HCT116 (cell line): ENCODE data around the gene HEATR5B. TPM values are rescaled to one million over a fixed set of nuclear protein-coding genes. Genes with fewer than 3 reads are reported as not detected.

ENCODE experiments used
- ATAC-seq: fragments of 200-7000 bp; cut with Tn5 transposase; 2 replicates; pipeline ENCODE4 v1.9.1; 2020; ENCODE audit warnings: mild to moderate bottlenecking, moderate library complexity
- BruUV-seq: library from RNA; stranded (reverse); fragments of 400-500 nt; replicated peaks from 2 replicates; lab custom pipeline; 2021; lab: Mats Ljungman, UMichigan
- CTCF ChIA-PET: fragments of 300-600 bp; sonication (Branson Sonifier 250); formaldehyde crosslinking; loops from one replicate; lab custom pipeline; 2021; ENCODE audit warnings: antibody characterized with exemption; lab: Charles Lee
- POLR2A ChIA-PET: fragments of 300-600, 350-600 bp; sonication (Branson Sonifier 250); formaldehyde crosslinking; loops from one replicate; lab custom pipeline; 2021; ENCODE audit warnings: antibody characterized with exemption; lab: Charles Lee
- RAD21 ChIA-PET, 2 experiments: fragments of 300-600 bp; sonication (Branson Sonifier 250); formaldehyde crosslinking; loops; one replicate each; lab custom pipeline; 2023; ENCODE audit warnings: low total read pairs in 2 of 2; ENCODE audit not compliant: uncharacterized antibody in 2 of 2, unreplicated experiment in 2 of 2, low non-redundant PET in 1 of 2; lab: Charles Lee
- DNase-seq: peaks from one replicate; pipeline ENCODE4 v3.0.0-alpha.2; 2010; ENCODE audit warnings: low read depth, low spot score
- H2AFZ ChIP-seq: fragments of 200-600 bp; shearing (Covaris generic), sonication (generic); 2 replicates; pipeline ENCODE4 v1.6.1; 2017; ENCODE audit warnings: low read depth, mixed run types, mixed read lengths, antibody characterized with exemption, low read length; ENCODE audit not compliant: poor library complexity, severe bottlenecking
- H3K27ac ChIP-seq: 2 replicates; pipeline ENCODE4 v1.5.1; 2012; ENCODE audit warnings: low read depth, low read length
- H3K27me3 ChIP-seq: fragments of 200-600 bp; sonication (generic); 2 replicates; pipeline ENCODE4 v1.6.1; 2016; ENCODE audit warnings: mixed run types, low read length, mixed read lengths; ENCODE audit not compliant: insufficient read depth
- H3K36me3 ChIP-seq, 2 experiments: fragments of 200-500 bp in 1 of 2; fragments of 200-600 bp in 1 of 2; sonication (Bioruptor generic) in 1 of 2; sonication (generic) in 1 of 2; 2 replicates each; pipeline versions ENCODE4 v1.5.1 to v1.6.1; 2014 to 2016; ENCODE audit warnings: low read length in 2 of 2, inconsistent platforms in 1 of 2, mixed read lengths in 1 of 2, mixed run types in 1 of 2; ENCODE audit not compliant: insufficient read depth in 2 of 2, control insufficient read depth in 1 of 2
- H3K4me1 ChIP-seq, 2 experiments: fragments of 200-600 bp in 1 of 2; sonication (generic) in 1 of 2; 2 replicates each; pipeline versions ENCODE4 v1.5.1 to v1.6.1; 2012 to 2017; ENCODE audit warnings: low read length in 2 of 2, inconsistent platforms in 1 of 2, mild to moderate bottlenecking in 1 of 2, mixed read lengths in 1 of 2, mixed run types in 1 of 2, moderate library complexity in 1 of 2; ENCODE audit not compliant: insufficient read depth in 2 of 2, control insufficient read depth in 1 of 2
- H3K4me2 ChIP-seq: fragments of 200-600 bp; sonication (generic); 2 replicates; pipeline ENCODE4 v1.6.1; 2017; ENCODE audit warnings: mixed run types, low read length, mixed read lengths
- H3K4me3 ChIP-seq, 2 experiments: fragments of 200-600 bp in 1 of 2; sonication (generic) in 1 of 2; replicated peaks in 1 of 2; 2 replicates each; pipeline ENCODE4 v1.5.1; 2011 to 2016; ENCODE audit warnings: low read length in 2 of 2, control low read depth in 1 of 2, low read depth in 1 of 2, mild to moderate bottlenecking in 1 of 2, mixed read lengths in 1 of 2, mixed run types in 1 of 2
- H3K79me2 ChIP-seq: fragments of 200-600 bp; sonication (generic); 2 replicates; pipeline ENCODE4 v1.6.1; 2017; ENCODE audit warnings: mild to moderate bottlenecking, mixed run types, low read length, moderate library complexity, mixed read lengths; ENCODE audit not compliant: insufficient read depth
- H3K9ac ChIP-seq: fragments of 200-600 bp; sonication (generic); 2 replicates; pipeline ENCODE4 v1.6.1; 2016; ENCODE audit warnings: low read length, mixed read lengths
- H3K9me2 ChIP-seq: fragments of 200-600 bp; sonication (generic), shearing (Covaris generic); 2 replicates; pipeline ENCODE4 v1.6.1; 2017; ENCODE audit warnings: mixed run types, mild to moderate bottlenecking, moderate library complexity; ENCODE audit not compliant: insufficient read depth
- H3K9me3 ChIP-seq, 2 experiments: fragments of 200-500 bp in 1 of 2; fragments of 200-600 bp in 1 of 2; sonication (Bioruptor generic) in 1 of 2; sonication (generic) in 1 of 2; 2 replicates each; pipeline ENCODE4 v1.6.1; 2014 to 2017; ENCODE audit warnings: low read length in 2 of 2, mixed read lengths in 2 of 2, inconsistent platforms in 1 of 2, low read depth in 1 of 2, mild to moderate bottlenecking in 1 of 2, mixed run types in 1 of 2, moderate library complexity in 1 of 2; ENCODE audit not compliant: control insufficient read depth in 1 of 2, insufficient read depth in 1 of 2
- H4K20me1 ChIP-seq: fragments of 200-600 bp; sonication (generic), shearing (Covaris generic); 2 replicates; pipeline ENCODE4 v1.6.1; 2017; ENCODE audit warnings: mixed run types, mild to moderate bottlenecking, moderate library complexity; ENCODE audit not compliant: insufficient read depth
- CBX3 ChIP-seq: IDR thresholded peaks from 2 replicates; pipeline ENCODE4 v1.6.1; 2012; ENCODE audit warnings: low read depth
- CEBPB ChIP-seq: IDR thresholded peaks from 2 replicates; pipeline ENCODE4 v1.6.1; 2012; ENCODE audit warnings: low read depth
- EGR1 ChIP-seq: IDR thresholded peaks from 2 replicates; pipeline ENCODE4 v1.6.1; 2012; ENCODE audit warnings: low read depth
- EZH2 ChIP-seq: fragments of 200-600 bp; sonication (generic); IDR thresholded peaks from 2 replicates; pipeline ENCODE4 v1.6.1; 2017; ENCODE audit warnings: antibody characterized with exemption, mixed run types
- EZH2phosphoT487 ChIP-seq: fragments of 200-600 bp; IDR thresholded peaks from 2 replicates; pipeline ENCODE4 v1.6.1; 2018; ENCODE audit warnings: antibody characterized with exemption, borderline replicate concordance
- FOSL1 ChIP-seq: IDR thresholded peaks from 2 replicates; pipeline ENCODE4 v1.6.1; 2012; ENCODE audit warnings: low read depth
- JUND ChIP-seq: IDR thresholded peaks from 2 replicates; pipeline ENCODE4 v1.6.1; 2012
- POLR2A ChIP-seq: IDR thresholded peaks from 2 replicates; pipeline ENCODE4 v1.7.0; 2011; ENCODE audit warnings: borderline replicate concordance; ENCODE audit not compliant: insufficient read depth, insufficient read length; ENCODE audit errors: extremely low read depth
- POLR2AphosphoS5 ChIP-seq: IDR thresholded peaks from 2 replicates; pipeline ENCODE4 v1.6.1; 2011; ENCODE audit warnings: mild to moderate bottlenecking, low read depth, low read length, moderate library complexity
- RAD21 ChIP-seq: IDR thresholded peaks from 2 replicates; pipeline ENCODE4 v1.6.1; 2012; ENCODE audit warnings: low read depth, mild to moderate bottlenecking
- SIN3A ChIP-seq: IDR thresholded peaks from 2 replicates; pipeline ENCODE4 v1.6.1; 2012; ENCODE audit warnings: low read depth
- SRF ChIP-seq: IDR thresholded peaks from 2 replicates; pipeline ENCODE4 v1.6.1; 2012; ENCODE audit warnings: low read depth
- TCF7L2 ChIP-seq: IDR thresholded peaks from 2 replicates; pipeline ENCODE4 v1.7.0; 2011; ENCODE audit warnings: borderline replicate concordance, inconsistent platforms; ENCODE audit not compliant: insufficient read depth, insufficient read length; ENCODE audit errors: extremely low read depth
- YY1 ChIP-seq: IDR thresholded peaks from 2 replicates; pipeline ENCODE4 v1.6.1; 2011; ENCODE audit warnings: low read length, low read depth, moderate library complexity, mild to moderate bottlenecking; ENCODE audit not compliant: insufficient replicate concordance; ENCODE audit errors: extremely low read depth
- ZFX ChIP-seq: fragments of 450-650 bp; IDR thresholded peaks from 2 replicates; pipeline ENCODE4 v1.6.1; 2017
- ZNF274 ChIP-seq: fragments of 200-500 bp; sonication (Bioruptor generic); IDR thresholded peaks from 2 replicates; pipeline ENCODE4 v1.6.1; 2014; ENCODE audit warnings: mild to moderate bottlenecking, low read depth, low read length, inconsistent platforms
- intact Hi-C: fragments of 100-400 bp; cut with micrococcal nuclease; formaldehyde crosslinking; loops from 2 replicates; pipeline ENCODE4 v1.10.0; 2022
- total RNA-seq: library from RNA; stranded (reverse); gene quantifications from one replicate; pipeline ENCODE4 v1.2.1, GENCODE V29; 2021; ENCODE audit not compliant: unreplicated experiment
- TF ChIP-seq, protein P1 (sequence below), 3 experiments: fragments of 200-600 bp in 1 of 3; sonication (generic) in 1 of 3; IDR thresholded peaks in 2 of 3; conservative IDR thresholded peaks in 1 of 3; 2 replicates each; pipeline ENCODE4 v1.5.1; 2012 to 2017; ENCODE audit warnings: low read depth in 2 of 3, low read length in 2 of 3, antibody characterized with exemption in 1 of 3, borderline replicate concordance in 1 of 3, control low read depth in 1 of 3, mild to moderate bottlenecking in 1 of 3, mixed read lengths in 1 of 3, mixed run types in 1 of 3, moderate library complexity in 1 of 3; ENCODE audit not compliant: insufficient read depth in 1 of 3
- TF ChIP-seq, protein P2 (sequence below): IDR thresholded peaks from 2 replicates; pipeline ENCODE4 v1.6.1; 2012
- TF ChIP-seq, protein P3 (sequence below): IDR thresholded peaks from 2 replicates; pipeline ENCODE4 v1.6.1; 2012; ENCODE audit warnings: low read depth

HEATR5B gene
- total RNA-seq, 1 experiment from 2014 or later, result 10.6 TPM

DNA sequence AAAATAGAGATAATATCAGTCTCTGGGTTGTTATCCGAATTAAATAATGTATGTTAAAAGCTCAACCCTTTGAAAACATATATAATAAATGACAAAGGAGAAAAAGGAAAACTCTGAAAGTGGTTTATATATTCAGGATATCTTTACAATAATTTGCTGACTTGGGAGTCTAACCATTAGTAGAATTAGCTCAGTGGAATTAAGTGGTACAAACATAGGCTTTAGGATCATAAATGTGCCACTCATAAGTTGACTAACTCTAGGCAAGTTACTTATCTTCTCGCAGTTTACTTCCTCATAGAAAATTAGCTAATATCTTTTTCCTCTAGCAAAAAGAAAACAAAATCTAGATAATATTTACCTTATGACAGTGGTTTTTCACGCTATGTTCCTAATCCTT is 44.6 kb downstream of the HEATR5B start:
- H3K4me3 ChIP-seq, result no peak overlapping the region
- intact Hi-C loops, result no loop called here
- no peak overlapping the region for H3K9ac ChIP-seq
- DNase-seq (no peak), ATAC-seq (no peak)
- no peaks in the 10 kb centered on the region for H3K79me2 ChIP-seq
- no TSS peak for BruUV-seq
- no peak overlapping the region for H2AFZ ChIP-seq
- ChIA-PET CTCF (no interaction called here), POLR2A (no interaction called here), RAD21 (no interaction called here)
- TF ChIP-seq CEBPB (no peak), EGR1 (no peak), ZNF274 (no peak), SIN3A (no peak), JUND (no peak), ZFX (no peak), CBX3 (no peak), SRF (no peak), POLR2AphosphoS5 (no peak), YY1 (no peak), RAD21 (no peak), POLR2A (no peak), EZH2 (no peak), TCF7L2 (no peak), EZH2phosphoT487 (no peak), FOSL1 (no peak)
- TF ChIP-seq, protein P1, sequence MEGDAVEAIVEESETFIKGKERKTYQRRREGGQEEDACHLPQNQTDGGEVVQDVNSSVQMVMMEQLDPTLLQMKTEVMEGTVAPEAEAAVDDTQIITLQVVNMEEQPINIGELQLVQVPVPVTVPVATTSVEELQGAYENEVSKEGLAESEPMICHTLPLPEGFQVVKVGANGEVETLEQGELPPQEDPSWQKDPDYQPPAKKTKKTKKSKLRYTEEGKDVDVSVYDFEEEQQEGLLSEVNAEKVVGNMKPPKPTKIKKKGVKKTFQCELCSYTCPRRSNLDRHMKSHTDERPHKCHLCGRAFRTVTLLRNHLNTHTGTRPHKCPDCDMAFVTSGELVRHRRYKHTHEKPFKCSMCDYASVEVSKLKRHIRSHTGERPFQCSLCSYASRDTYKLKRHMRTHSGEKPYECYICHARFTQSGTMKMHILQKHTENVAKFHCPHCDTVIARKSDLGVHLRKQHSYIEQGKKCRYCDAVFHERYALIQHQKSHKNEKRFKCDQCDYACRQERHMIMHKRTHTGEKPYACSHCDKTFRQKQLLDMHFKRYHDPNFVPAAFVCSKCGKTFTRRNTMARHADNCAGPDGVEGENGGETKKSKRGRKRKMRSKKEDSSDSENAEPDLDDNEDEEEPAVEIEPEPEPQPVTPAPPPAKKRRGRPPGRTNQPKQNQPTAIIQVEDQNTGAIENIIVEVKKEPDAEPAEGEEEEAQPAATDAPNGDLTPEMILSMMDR (IDR thresholded peaks at IDR 0.05 in 2 of 3, conservative IDR thresholded peaks at IDR 0.05 in 1 of 3; ENCODE audit: borderline replicate concordance in 1 of 3, insufficient read depth in 1 of 3, low read depth in 2 of 3, low read length in 2 of 3), result no peak
- TF ChIP-seq, protein P2, sequence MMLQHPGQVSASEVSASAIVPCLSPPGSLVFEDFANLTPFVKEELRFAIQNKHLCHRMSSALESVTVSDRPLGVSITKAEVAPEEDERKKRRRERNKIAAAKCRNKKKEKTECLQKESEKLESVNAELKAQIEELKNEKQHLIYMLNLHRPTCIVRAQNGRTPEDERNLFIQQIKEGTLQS, result no peak
- TF ChIP-seq, protein P3, sequence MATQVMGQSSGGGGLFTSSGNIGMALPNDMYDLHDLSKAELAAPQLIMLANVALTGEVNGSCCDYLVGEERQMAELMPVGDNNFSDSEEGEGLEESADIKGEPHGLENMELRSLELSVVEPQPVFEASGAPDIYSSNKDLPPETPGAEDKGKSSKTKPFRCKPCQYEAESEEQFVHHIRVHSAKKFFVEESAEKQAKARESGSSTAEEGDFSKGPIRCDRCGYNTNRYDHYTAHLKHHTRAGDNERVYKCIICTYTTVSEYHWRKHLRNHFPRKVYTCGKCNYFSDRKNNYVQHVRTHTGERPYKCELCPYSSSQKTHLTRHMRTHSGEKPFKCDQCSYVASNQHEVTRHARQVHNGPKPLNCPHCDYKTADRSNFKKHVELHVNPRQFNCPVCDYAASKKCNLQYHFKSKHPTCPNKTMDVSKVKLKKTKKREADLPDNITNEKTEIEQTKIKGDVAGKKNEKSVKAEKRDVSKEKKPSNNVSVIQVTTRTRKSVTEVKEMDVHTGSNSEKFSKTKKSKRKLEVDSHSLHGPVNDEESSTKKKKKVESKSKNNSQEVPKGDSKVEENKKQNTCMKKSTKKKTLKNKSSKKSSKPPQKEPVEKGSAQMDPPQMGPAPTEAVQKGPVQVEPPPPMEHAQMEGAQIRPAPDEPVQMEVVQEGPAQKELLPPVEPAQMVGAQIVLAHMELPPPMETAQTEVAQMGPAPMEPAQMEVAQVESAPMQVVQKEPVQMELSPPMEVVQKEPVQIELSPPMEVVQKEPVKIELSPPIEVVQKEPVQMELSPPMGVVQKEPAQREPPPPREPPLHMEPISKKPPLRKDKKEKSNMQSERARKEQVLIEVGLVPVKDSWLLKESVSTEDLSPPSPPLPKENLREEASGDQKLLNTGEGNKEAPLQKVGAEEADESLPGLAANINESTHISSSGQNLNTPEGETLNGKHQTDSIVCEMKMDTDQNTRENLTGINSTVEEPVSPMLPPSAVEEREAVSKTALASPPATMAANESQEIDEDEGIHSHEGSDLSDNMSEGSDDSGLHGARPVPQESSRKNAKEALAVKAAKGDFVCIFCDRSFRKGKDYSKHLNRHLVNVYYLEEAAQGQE, result no peak
- no peaks in the 10 kb centered on the region for H4K20me1 ChIP-seq
- no peaks in the 10 kb centered on the region for H3K9me3 ChIP-seq
- H3K27me3 ChIP-seq, result no peaks in the 10 kb centered on the region
- no peak overlapping the region for H3K27ac ChIP-seq
- 0 out of 2 replicates have a peak, but pooled peaks cover 4% of the 10 kb centered on the region for H3K9me2 ChIP-seq
- no peaks in the 10 kb centered on the region for H3K4me1 ChIP-seq
- peaks cover 0 to 8% of the 10 kb centered on the region in 2 experiments; a peak in 2 of 4 replicates for H3K36me3 ChIP-seq
- no peak overlapping the region for H3K4me2 ChIP-seq
